Activated CD8-positive, alpha-beta T cell treated with anti-CD3 and anti-CD28 coated beads for 36 hours (primary cell): ENCODE results near the gene MMAA. TPM values are rescaled to one million over a fixed set of nuclear protein-coding genes. Genes with fewer than 3 reads are reported as not detected.

Source experiments
- ATAC-seq: fragments of 200-7000 bp; cut with Tn5 transposase; one replicate; pipeline ENCODE4 v1.10.0; 2021; ENCODE audit warnings: mild to moderate bottlenecking, moderate library complexity
- CTCF ChIA-PET: fragments of 350-600 bp; sonication (Branson Sonifier 250); formaldehyde crosslinking; loops from one replicate; lab custom pipeline; 2021; ENCODE audit warnings: antibody characterized with exemption; lab: Charles Lee
- POLR2A ChIA-PET: fragments of 350-600 bp; sonication (Branson Sonifier 250); formaldehyde crosslinking; loops from one replicate; lab custom pipeline; 2021; ENCODE audit warnings: antibody characterized with exemption; lab: Charles Lee
- DNase-seq: peaks from one replicate; pipeline ENCODE4 v3.0.0-alpha.2; 2020
- H3K27ac Mint-ChIP-seq: one replicate; pipeline ENCODE4 v1.8.0; 2021; ENCODE audit warnings: mild to moderate bottlenecking, mixed read lengths
- H3K27me3 Mint-ChIP-seq: one replicate; pipeline ENCODE4 v1.8.0; 2021; ENCODE audit warnings: mixed read lengths
- H3K36me3 Mint-ChIP-seq: one replicate; pipeline ENCODE4 v1.8.0; 2021; ENCODE audit warnings: low read depth, mixed read lengths
- H3K4me1 Mint-ChIP-seq: one replicate; pipeline ENCODE4 v1.8.0; 2021; ENCODE audit warnings: low read depth, mixed read lengths
- H3K4me3 Mint-ChIP-seq: one replicate; pipeline ENCODE4 v1.8.0; 2021; ENCODE audit warnings: mild to moderate bottlenecking, moderate library complexity, mixed read lengths
- H3K9me3 Mint-ChIP-seq: one replicate; pipeline ENCODE4 v1.8.0; 2021; ENCODE audit warnings: mixed read lengths
- CTCF ChIP-seq: fragments of 200-600 bp; IDR thresholded peaks from one replicate; pipeline ENCODE4 v1.8.0; 2022; ENCODE audit warnings: antibody characterized with exemption, mild to moderate bottlenecking
- intact Hi-C: fragments of 100-400 bp; cut with micrococcal nuclease; formaldehyde crosslinking; loops from one replicate; pipeline ENCODE4 v1.10.0; 2022
- total RNA-seq, 2 experiments: library from RNA; stranded (reverse); gene quantifications; one replicate each; pipeline ENCODE4 v1.2.3, GENCODE V29; 2021

Gene MMAA
- total RNA-seq, 2 experiments from 2014 or later: 14.4 to 15.9 TPM

GRCh38 chr4:145623831-145624230 is 4.6 kb downstream of the MMAA start:
- H3K9me3 Mint-ChIP-seq: peaks cover 6% of the 10 kb centered on the region
- no peak for TF ChIP-seq CTCF
- no peak overlapping the region for H3K4me3 Mint-ChIP-seq
- no peaks in the 10 kb centered on the region for H3K27me3 Mint-ChIP-seq
- peaks cover 45% of the 10 kb centered on the region for H3K4me1 Mint-ChIP-seq
- ChIA-PET POLR2A (interaction anchor here (1.0 to 1.8 kb wide), 3 partner anchors 11 to 313 kb away, joined by 3 to 7 read pairs (median 3); no protein-coding TSS in a partner anchor), CTCF (interaction anchor here (0.9 to 2.1 kb wide), 4 partner anchors 9 to 390 kb away, joined by 3 to 8 read pairs (median 4); no protein-coding TSS in a partner anchor)
- H3K27ac Mint-ChIP-seq: peak overlapping the region; percentile 80
- peaks cover 18% of the 10 kb centered on the region for H3K36me3 Mint-ChIP-seq
- ATAC-seq (peak; percentile 14), DNase-seq (peak; percentile 20)
- intact Hi-C loops: loop anchor here (5.0 kb wide), 1 partner anchor 108 kb away; no protein-coding TSS in a partner anchor

GRCh38 chr4:145625677-145626622 is 6.8 kb downstream of the MMAA start:
- ChIA-PET CTCF (interaction anchor here (1.0 to 1.4 kb wide), 2 partner anchors 20 to 69 kb away, joined by 4 read pairs; no protein-coding TSS in a partner anchor), POLR2A (no interaction called here)
- DNase-seq (no peak), ATAC-seq (no peak)
- Mint-ChIP-seq H3K27me3 (no peaks in the 10 kb centered on the region), H3K4me3 (no peak overlapping the region), H3K27ac (no peak overlapping the region), H3K4me1 (peaks cover 35% of the 10 kb centered on the region), H3K9me3 (peaks cover 6% of the 10 kb centered on the region), H3K36me3 (peaks cover 21% of the 10 kb centered on the region)
- intact Hi-C loops: no loop called here
- TF ChIP-seq CTCF: no peak

GRCh38 chr4:145626623-145626982 is 7.4 kb downstream of the MMAA start:
- no peak overlapping the region for H3K4me3 Mint-ChIP-seq
- no peak for ATAC-seq
- ChIA-PET CTCF (interaction anchor here (0.7 to 1.0 kb wide), 3 partner anchors 9 to 69 kb away, joined by 3 to 4 read pairs (median 3); no protein-coding TSS in a partner anchor), POLR2A (no interaction called here)
- TF ChIP-seq CTCF: no peak
- no peak overlapping the region for H3K27ac Mint-ChIP-seq
- intact Hi-C loops: no loop called here
- H3K27me3 Mint-ChIP-seq: no peaks in the 10 kb centered on the region
- H3K36me3 Mint-ChIP-seq: peaks cover 17% of the 10 kb centered on the region
- DNase-seq: no peak
- peaks cover 29% of the 10 kb centered on the region for H3K4me1 Mint-ChIP-seq
- H3K9me3 Mint-ChIP-seq: peaks cover under 1% of the 10 kb centered on the region

- Mint-ChIP-seq H3K4me1 (peaks cover 5% of the 10 kb centered on the region), H3K27me3 (no peaks in the 10 kb centered on the region), H3K36me3 (peaks cover 18% of the 10 kb centered on the region), H3K4me3 (no peak overlapping the region), H3K9me3 (no peaks in the 10 kb centered on the region), H3K27ac (no peak overlapping the region)
- ChIA-PET POLR2A (interaction anchor here (2.0 kb wide), 1 partner anchor 12 kb away, joined by 7 read pairs; no protein-coding TSS in a partner anchor), CTCF (interaction anchor here (1.1 to 1.4 kb wide), 4 partner anchors 8 to 78 kb away, joined by 3 read pairs; no protein-coding TSS in a partner anchor)
- no peak for TF ChIP-seq CTCF
- DNase-seq: no peak
- no peak for ATAC-seq
- intact Hi-C loops: no loop called here
These were observed 15.9 kb downstream of the MMAA start for GRCh38 chr4:145635117-145635516.
